Esophagus muscularis mucosa (tissue), 4 donors: ENCODE results near the gene CD72. TPM values are rescaled to one million over a fixed set of nuclear protein-coding genes. Genes with fewer than 3 reads are reported as not detected.
A peak's percentile ranks its signal among the peaks of the same experiment; 100 is the strongest.

ENCODE experiments used
- DNase-seq: peaks from one replicate; pipeline ENCODE4 v3.0.0-alpha.2; 2017; ENCODE audit errors: extremely low spot score
- H3K27ac ChIP-seq, 4 donors: fragments of 200-600 bp; sonication (generic); replicated peaks in 1 of 4; 1 replicate in 3 of 4; 2 replicates in 1 of 4; pipeline ENCODE4 v1.5.1; 2016 to 2019; ENCODE audit warnings: mild to moderate bottlenecking in 1 of 4
- H3K27me3 ChIP-seq, 4 donors: fragments of 200-600 bp; sonication (generic); one replicate each; pipeline versions ENCODE4 v1.5.1 to v1.6.0; 2016 to 2019
- H3K36me3 ChIP-seq, 4 donors: fragments of 200-600 bp; sonication (generic); one replicate each; pipeline ENCODE4 v1.5.1; 2016 to 2019
- H3K4me1 ChIP-seq, 4 donors: fragments of 200-600 bp; sonication (generic); one replicate each; pipeline ENCODE4 v1.5.1; 2016 to 2019
- H3K4me3 ChIP-seq, 4 donors: fragments of 200-600 bp; sonication (generic); 1 replicate in 2 of 4; 2 replicates in 2 of 4; pipeline ENCODE4 v1.5.1; 2016 to 2019; ENCODE audit warnings: mild to moderate bottlenecking in 4 of 4, moderate library complexity in 1 of 4
- H3K9me3 ChIP-seq, 4 donors: fragments of 200-600 bp; sonication (generic); 1 replicate in 3 of 4; 2 replicates in 1 of 4; pipeline ENCODE4 v1.5.1; 2016 to 2019
- CTCF ChIP-seq, 3 experiments: fragments of 200-600 bp in 2 of 3; fragments of 450-650 bp in 1 of 3; sonication (generic) in 2 of 3; IDR thresholded peaks; one replicate each; pipeline ENCODE4 v1.5.1; 2017 to 2019; ENCODE audit warnings: antibody characterized with exemption in 3 of 3, mild to moderate bottlenecking in 2 of 3, moderate library complexity in 1 of 3
- EP300 ChIP-seq: sonication (generic); formaldehyde crosslinking; IDR thresholded peaks from one replicate; pipeline ENCODE4 v1.6.1; 2017; ENCODE audit warnings: antibody characterized with exemption
- POLR2A ChIP-seq: fragments of 450-650 bp; IDR thresholded peaks from one replicate; pipeline ENCODE4 v1.6.1; 2017; ENCODE audit warnings: antibody characterized with exemption, moderate library complexity, mild to moderate bottlenecking, low read depth
- POLR2AphosphoS5 ChIP-seq, 2 donors: sonication (generic); formaldehyde crosslinking; IDR thresholded peaks; one replicate each; pipeline ENCODE4 v1.6.1; 2017; ENCODE audit warnings: antibody characterized with exemption in 2 of 2
- WGBS: methylation state at CpG from one replicate; pipeline ENCODE4 v1.1.5; 2018; 5-methylcytosine and 5-hydroxymethylcytosine counted together
- intact Hi-C: fragments of 100-400 bp; cut with DNase I; formaldehyde crosslinking; loops from one replicate; pipeline ENCODE4 v1.15.1; 2023
- small RNA-seq, 3 donors: library from RNA; depleted of rRNA; stranded (forward); fragments of <200 nt; gene quantifications; one replicate each; pipeline ENCODE3, GENCODE V24; 2016
- total RNA-seq, 4 donors: library from RNA; depleted of rRNA; stranded (reverse); fragments of >200 nt; gene quantifications; one replicate each; pipeline versions ENCODE4 v1.1.0 to v1.2.1, GENCODE V29; 2016

CD72 gene
- total RNA-seq, 4 donors from 2014 or later: 1.4 to 2.2 TPM; not detected in 2

- Histone ChIP-seq H3K36me3 (peaks cover 44 to 71% (median 67%) of the 10 kb centered on the region in 4 donors), H3K27me3 (no peaks in the 10 kb centered on the region), H3K4me3 (no peak overlapping the region), H3K27ac (peak overlapping the region; percentile 41 to 82 (median 65)), H3K9me3 (no peaks in the 10 kb centered on the region), H3K4me1 (peaks cover 28 to 52% (median 48%) of the 10 kb centered on the region in 4 donors)
- WGBS: 72% methylated on average over 6 of the region's 24 CpGs
- no peak for DNase-seq
- TF ChIP-seq POLR2A (no peak), CTCF (IDR thresholded peaks at IDR 0.05) (no peak), POLR2AphosphoS5 (IDR thresholded peaks at IDR 0.05) (peak in 1 of 2 donors; percentile 4), EP300 (no peak)
- intact Hi-C loops: loop anchor here (5.0 kb wide), 1 partner anchor 42 kb away; no protein-coding TSS in a partner anchor
Observed at GRCh38 chr9:35560625-35561337, 57.4 kb downstream of the CD72 start.

Small RNA genes lying within 50 kb of the gene (small RNA-seq; reads per million reads assigned to genes)
- 0 reads per million in 3 donors for gene MIR4667
- 0 reads per million in 3 donors for gene RMRP
- gene RPS29P17: 0 reads per million in 3 donors

Other genes with a start within 250 kb of the CD72 start
- 10 to 100 TPM; 48.0 to 91.2 (median 73.8) TPM for gene RUSC2, start 128.3 kb downstream of the CD72 start, total RNA-seq
- 10 to 100 TPM; 48.2 to 80.6 (median 63.4) TPM for gene TESK1, start 13.2 kb downstream of the CD72 start, total RNA-seq
- gene SIT1, start 32.5 kb upstream of the CD72 start, total RNA-seq: under 1 TPM in 3 of 4 donors, not detected in 1; 0.40 to 0.83 (median 0.83) TPM
- 1,000 to 10,000 TPM; 1,899 to 6,162 (median 2,510) TPM for gene RMRP, start 39.6 kb upstream of the CD72 start, total RNA-seq
- gene CCDC107, start 39.9 kb upstream of the CD72 start, total RNA-seq: 100 to 1,000 TPM in 2 of 4 donors, 10 to 100 TPM in 2; 68.4 to 117 (median 104) TPM
- 1 to 10 TPM; 1.3 to 3.3 (median 1.7) TPM for gene ARHGEF39, start 46.8 kb upstream of the CD72 start, total RNA-seq
- 1 to 10 TPM in 1 of 4 donors, not detected in 3; 2.2 TPM for gene CA9, start 55.5 kb upstream of the CD72 start, total RNA-seq
- gene TPM2, start 71.5 kb upstream of the CD72 start, total RNA-seq: over 10,000 TPM in 3 of 4 donors, 1,000 to 10,000 TPM in 1; 8,856 to 14,576 (median 12,022) TPM
- 1,000 to 10,000 TPM in 3 of 4 donors, 100 to 1,000 TPM in 1; 934 to 1,435 (median 1,196) TPM for gene TLN1, start 113.8 kb upstream of the CD72 start, total RNA-seq
- 10 to 100 TPM; 65.6 to 97.3 (median 85.4) TPM for gene CREB3, start 114.3 kb upstream of the CD72 start, total RNA-seq
- 10 to 100 TPM; 44.0 to 67.8 (median 55.5) TPM for gene GBA2, start 130.8 kb upstream of the CD72 start, total RNA-seq
- gene RGP1, start 130.9 kb upstream of the CD72 start, total RNA-seq: 10 to 100 TPM; 22.0 to 31.8 (median 26.8) TPM
- 1 to 10 TPM in 1 of 4 donors, not detected in 3; 1.3 TPM for gene MSMP, start 135.9 kb upstream of the CD72 start, total RNA-seq
- 10 to 100 TPM; 22.0 to 35.9 (median 29.7) TPM for gene NPR2, start 173.2 kb upstream of the CD72 start, total RNA-seq
- gene SPAG8, start 193.8 kb upstream of the CD72 start, total RNA-seq: 1 to 10 TPM in 1 of 4 donors, under 1 TPM in 3; 0.65 to 2.0 (median 0.83) TPM
- gene HINT2, start 196.6 kb upstream of the CD72 start, total RNA-seq: 10 to 100 TPM; 23.4 to 32.4 (median 27.5) TPM
- not detected for gene FAM221B, start 210.3 kb upstream of the CD72 start, total RNA-seq
- 10 to 100 TPM in 3 of 4 donors, 1 to 10 TPM in 1; 10.0 to 27.0 (median 20.3) TPM for gene TMEM8B, start 210.8 kb upstream of the CD72 start, total RNA-seq